Caco-2 (cell line): ENCODE results near the gene CLEC5A. TPM values are rescaled to one million over a fixed set of nuclear protein-coding genes. Genes with fewer than 3 reads are reported as not detected.

Experiments
- BruUV-seq: library from RNA; stranded (reverse); fragments of 400-500 nt; replicated peaks from 2 replicates; lab custom pipeline; 2021; lab: Mats Ljungman, UMichigan
- CTCF ChIA-PET: fragments of 300-600 bp; sonication (Branson Sonifier 250); formaldehyde crosslinking; loops from one replicate; lab custom pipeline; 2022; ENCODE audit warnings: antibody characterized with exemption; lab: Charles Lee
- POLR2A ChIA-PET: fragments of 300-600 bp; sonication (Branson Sonifier 250); formaldehyde crosslinking; loops from one replicate; lab custom pipeline; 2022; ENCODE audit warnings: antibody characterized with exemption; lab: Charles Lee
- DNase-seq, 2 experiments: peaks; one replicate each; pipeline versions ENCODE4 v3.0.0 to v3.0.0-alpha.2; 2020 to 2022
- H3K27me3 ChIP-seq: replicated peaks from 2 replicates; pipeline ENCODE4 v1.6.0; 2011; ENCODE audit warnings: low read length; ENCODE audit not compliant: control insufficient read depth, insufficient read depth
- H3K36me3 ChIP-seq: 2 replicates; pipeline ENCODE4 v1.5.1; 2011; ENCODE audit warnings: low read length; ENCODE audit not compliant: control insufficient read depth, insufficient read depth
- H3K4me1 ChIP-seq: fragments of 250-450 bp; sonication (Bioruptor Pico); 2 replicates; pipeline ENCODE4 v1.5.1; 2020; ENCODE audit warnings: mild to moderate bottlenecking
- H3K4me3 ChIP-seq: 2 replicates; pipeline ENCODE4 v1.5.1; 2011; ENCODE audit warnings: low read depth, mild to moderate bottlenecking, control low read depth, low read length
- H3K9me3 ChIP-seq: fragments of 250-450 bp; sonication (Bioruptor Pico); 2 replicates; pipeline ENCODE4 v1.5.1; 2020; ENCODE audit warnings: mild to moderate bottlenecking, moderate library complexity
- H3K27ac Mint-ChIP-seq: one replicate; pipeline ENCODE4 v1.8.0; 2022; ENCODE audit warnings: mixed read lengths; ENCODE audit not compliant: unreplicated experiment
- H3K27me3 Mint-ChIP-seq: one replicate; pipeline ENCODE4 v1.8.0; 2022; ENCODE audit warnings: mixed read lengths; ENCODE audit not compliant: insufficient read depth, unreplicated experiment
- H3K36me3 Mint-ChIP-seq: one replicate; pipeline ENCODE4 v1.8.0; 2022; ENCODE audit warnings: mild to moderate bottlenecking, mixed read lengths; ENCODE audit not compliant: insufficient read depth, unreplicated experiment
- H3K4me1 Mint-ChIP-seq: one replicate; pipeline ENCODE4 v1.8.0; 2022; ENCODE audit warnings: low read depth, mixed read lengths; ENCODE audit not compliant: unreplicated experiment
- H3K4me3 Mint-ChIP-seq: one replicate; pipeline ENCODE4 v1.8.0; 2022; ENCODE audit warnings: mild to moderate bottlenecking, moderate library complexity, mixed read lengths; ENCODE audit not compliant: unreplicated experiment
- H3K9me3 Mint-ChIP-seq: one replicate; pipeline ENCODE4 v1.8.0; 2022; ENCODE audit warnings: mixed read lengths; ENCODE audit not compliant: unreplicated experiment
- CTCF ChIP-seq, 2 experiments: fragments of 200-600 bp in 1 of 2; IDR thresholded peaks; 1 replicate in 1 of 2; 2 replicates in 1 of 2; pipeline versions ENCODE4 v1.5.1 to v1.8.0; 2011 to 2022; ENCODE audit warnings: antibody characterized with exemption in 1 of 2, control low read depth in 1 of 2, inconsistent platforms in 1 of 2, low read depth in 1 of 2, low read length in 1 of 2, mild to moderate bottlenecking in 1 of 2, moderate library complexity in 1 of 2; ENCODE audit not compliant: insufficient read depth in 1 of 2, severe bottlenecking in 1 of 2, unreplicated experiment in 1 of 2
- intact Hi-C: fragments of 100-400 bp; cut with micrococcal nuclease; formaldehyde crosslinking; loops from one replicate; pipeline ENCODE4 v1.10.0; 2022; ENCODE audit not compliant: unreplicated experiment
- total RNA-seq: library from RNA; stranded (reverse); gene quantifications from 2 replicates; pipeline ENCODE4 v1.2.3, GENCODE V29; 2022

CLEC5A gene
- total RNA-seq, 1 experiment from 2014 or later: not detected

DNA sequence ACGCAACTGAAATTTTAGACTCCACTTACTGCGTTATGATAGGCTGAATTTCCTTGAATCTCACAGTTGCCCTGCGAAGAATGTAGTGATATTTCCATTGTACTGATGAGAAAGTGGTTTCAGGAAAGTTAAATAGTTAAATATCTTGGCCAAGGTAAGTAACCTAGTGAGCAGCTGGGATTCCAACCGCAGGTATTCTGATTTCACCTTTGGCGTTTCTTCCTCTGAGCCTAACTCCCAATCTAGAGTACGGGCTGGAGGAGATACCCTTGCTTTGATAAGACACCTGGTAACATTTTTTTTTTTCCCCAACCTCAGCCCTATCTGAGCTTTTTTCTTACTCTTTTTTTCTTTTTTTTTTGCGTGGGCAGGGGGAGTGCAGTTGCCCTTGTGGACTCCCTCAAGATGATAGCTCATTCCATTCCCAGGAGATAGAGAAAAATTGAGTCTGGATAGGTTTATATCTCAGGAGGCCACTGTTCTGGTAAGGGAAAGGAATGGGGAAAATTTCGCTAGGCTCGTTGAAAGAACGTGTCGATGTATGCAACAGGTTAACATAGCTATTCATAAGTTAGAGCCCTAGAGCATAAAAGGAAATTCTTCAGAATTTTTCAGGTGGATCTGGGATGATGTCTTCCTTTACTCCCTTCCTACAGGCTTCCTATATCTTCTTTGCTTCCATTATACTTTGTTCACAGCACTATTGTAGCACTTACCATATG, 29.9 kb upstream of the CLEC5A start:
- ChIA-PET POLR2A (interaction anchor here (0.6 kb wide), 1 partner anchor 210 kb away, joined by 3 read pairs; no protein-coding TSS in a partner anchor), CTCF (interaction anchor here (0.5 to 2.3 kb wide), 18 partner anchors 22 to 399 kb away, joined by 3 to 15 read pairs (median 6); no protein-coding TSS in a partner anchor)
- H3K4me3 ChIP-seq: no peak overlapping the region
- no peaks in the 10 kb centered on the region for H3K36me3 Mint-ChIP-seq
- intact Hi-C loops: loop anchor here (1.0 to 5.0 kb wide), 3 partner anchors 126 to 213 kb away; no protein-coding TSS in a partner anchor
- H3K4me3 Mint-ChIP-seq: peak overlapping the region; percentile 59
- H3K27ac Mint-ChIP-seq: peak overlapping the region; percentile 42
- no peaks in the 10 kb centered on the region for H3K27me3 Mint-ChIP-seq
- no peaks in the 10 kb centered on the region for H3K27me3 ChIP-seq
- H3K36me3 ChIP-seq: no peaks in the 10 kb centered on the region
- no peaks in the 10 kb centered on the region for H3K9me3 ChIP-seq
- no peak for DNase-seq
- H3K9me3 Mint-ChIP-seq: no peaks in the 10 kb centered on the region
- H3K4me1 Mint-ChIP-seq: peaks cover 6% of the 10 kb centered on the region
- no peak for TF ChIP-seq CTCF (IDR thresholded peaks at IDR 0.05; ENCODE audit: insufficient read depth in 1 of 2, low read depth in 1 of 2, low read length in 1 of 2, severe bottlenecking in 1 of 2, unreplicated experiment in 1 of 2)
- no TSS peak for BruUV-seq
- no peaks in the 10 kb centered on the region for H3K4me1 ChIP-seq

DNA sequence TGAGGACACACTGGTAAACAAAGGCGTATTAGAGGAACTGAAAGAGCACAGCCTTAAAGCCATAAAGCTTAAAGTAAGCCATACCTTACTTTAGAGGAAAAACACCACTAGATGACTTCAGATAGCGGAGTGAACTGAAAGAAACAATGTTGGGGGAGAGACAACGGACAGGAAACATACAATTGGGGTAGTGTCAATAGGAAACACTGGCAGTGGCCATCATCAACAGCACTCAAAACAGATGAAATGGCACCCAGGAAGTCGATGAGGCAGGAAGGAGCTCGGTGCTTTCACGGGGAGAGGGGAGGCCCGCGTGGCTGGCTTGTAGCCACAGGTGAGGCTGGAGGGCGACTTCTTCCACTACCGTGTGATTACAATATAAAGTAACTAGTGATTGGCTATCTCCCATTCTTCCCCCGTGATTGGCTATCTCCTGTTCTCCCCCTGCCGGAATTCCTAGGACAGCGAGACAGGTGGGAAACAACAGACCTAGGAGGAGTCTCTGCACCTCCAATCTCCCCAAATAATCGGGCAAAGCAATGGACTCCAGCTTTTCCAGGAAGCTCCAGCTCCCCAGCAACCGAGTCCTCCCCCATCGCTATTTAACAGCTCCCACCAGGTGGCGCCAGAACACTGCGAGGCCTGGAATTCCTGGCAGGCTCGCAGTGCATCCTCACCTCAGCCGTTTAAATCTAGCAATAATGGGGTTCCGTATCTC, 29.2 kb upstream of the CLEC5A start:
- Histone ChIP-seq H3K9me3 (no peaks in the 10 kb centered on the region), H3K27me3 (no peaks in the 10 kb centered on the region), H3K4me3 (peak overlapping the region; percentile 18; the same call in 1 of the 2 replicates), H3K36me3 (no peaks in the 10 kb centered on the region), H3K4me1 (no peaks in the 10 kb centered on the region)
- CTCF ChIA-PET: interaction anchor here (0.5 to 2.3 kb wide), 18 partner anchors 23 to 327 kb away, joined by 3 to 15 read pairs (median 6); no protein-coding TSS in a partner anchor
- Mint-ChIP-seq H3K9me3 (no peaks in the 10 kb centered on the region), H3K27ac (peak overlapping the region; percentile 42), H3K4me3 (peak overlapping the region; percentile 59), H3K36me3 (no peaks in the 10 kb centered on the region), H3K4me1 (peaks cover 6% of the 10 kb centered on the region), H3K27me3 (no peaks in the 10 kb centered on the region)
- peak; percentile 85 to 90 for DNase-seq
- BruUV-seq: no TSS peak
- intact Hi-C loops: loop anchor here (1.0 to 5.0 kb wide), 6 partner anchors 48 to 327 kb away; no protein-coding TSS in a partner anchor
- POLR2A ChIA-PET: interaction anchor here (0.6 kb wide), 1 partner anchor 210 kb away, joined by 3 read pairs; no protein-coding TSS in a partner anchor
- TF ChIP-seq CTCF (IDR thresholded peaks at IDR 0.05; ENCODE audit: insufficient read depth in 1 of 2, low read depth in 1 of 2, low read length in 1 of 2, severe bottlenecking in 1 of 2, unreplicated experiment in 1 of 2): peak; percentile 89 to 93

GRCh38 chr7:141974831-141975230, 28.1 kb upstream of the CLEC5A start:
- no peaks in the 10 kb centered on the region for H3K36me3 Mint-ChIP-seq
- CTCF ChIA-PET: interaction anchor here (0.6 to 2.3 kb wide), 15 partner anchors 36 to 345 kb away, joined by 3 to 11 read pairs (median 4); no protein-coding TSS in a partner anchor
- no peak overlapping the region for H3K4me3 Mint-ChIP-seq
- H3K9me3 Mint-ChIP-seq: no peaks in the 10 kb centered on the region
- TF ChIP-seq CTCF (IDR thresholded peaks at IDR 0.05; ENCODE audit: insufficient read depth in 1 of 2, low read depth in 1 of 2, low read length in 1 of 2, severe bottlenecking in 1 of 2, unreplicated experiment in 1 of 2): peak; percentile 65 to 67
- no peak overlapping the region for H3K27ac Mint-ChIP-seq
- Histone ChIP-seq H3K4me1 (no peaks in the 10 kb centered on the region), H3K4me3 (no peak overlapping the region), H3K36me3 (no peaks in the 10 kb centered on the region), H3K27me3 (no peaks in the 10 kb centered on the region), H3K9me3 (no peaks in the 10 kb centered on the region)
- DNase-seq: peak; percentile 44 to 55
- POLR2A ChIA-PET: no interaction called here
- H3K27me3 Mint-ChIP-seq: no peaks in the 10 kb centered on the region
- no TSS peak for BruUV-seq
- intact Hi-C loops: loop anchor here (1.0 to 5.0 kb wide), 4 partner anchors 49 to 328 kb away; no protein-coding TSS in a partner anchor
- H3K4me1 Mint-ChIP-seq: peaks cover 6% of the 10 kb centered on the region
